ENCODE measurements around the gene BROX. TPM values are rescaled to one million over a fixed set of nuclear protein-coding genes. Genes with fewer than 3 reads are reported as not detected.

BROX gene
- total RNA-seq, 1 donor from 2014 or later: 61.8 TPM

DNA sequence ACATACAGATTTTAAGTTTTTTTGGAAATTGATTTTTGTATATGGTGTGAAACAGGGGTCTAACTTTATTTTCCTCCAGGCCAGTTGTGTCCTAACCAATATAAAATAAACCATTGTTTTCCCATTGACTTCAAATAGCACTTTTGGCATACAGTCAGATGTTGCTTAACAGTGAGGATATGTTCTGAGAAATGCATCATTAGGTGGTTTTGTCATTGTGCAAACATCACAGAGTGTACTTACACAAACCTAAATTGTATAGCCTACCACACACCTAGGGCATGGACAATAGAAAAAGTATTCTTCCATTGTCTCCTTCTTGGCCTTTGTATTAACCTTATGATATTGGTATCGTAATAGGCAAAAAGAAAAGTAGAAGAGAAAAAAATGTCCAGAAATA lies 65.1 kb downstream of the BROX start:
- DNase-seq (ENCODE audit: low spot score): no peak

DNA sequence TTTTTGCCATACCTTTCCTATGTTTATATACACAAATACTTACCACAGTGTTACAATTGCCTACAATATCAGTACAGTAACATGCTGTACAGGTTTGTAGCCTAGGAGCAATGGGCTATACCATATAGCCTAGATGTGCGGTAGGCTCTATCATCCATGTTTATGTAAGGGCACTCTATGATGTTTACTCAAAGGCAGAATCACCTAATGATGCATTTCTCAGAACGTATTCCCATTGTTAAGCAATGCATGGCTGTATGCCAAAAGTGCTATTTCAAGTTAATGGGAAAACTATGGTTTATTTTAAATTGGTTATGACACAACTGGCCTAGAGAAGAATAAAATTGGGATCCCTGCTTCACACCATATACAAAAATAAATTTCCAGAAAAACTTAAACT lies 65.6 kb downstream of the BROX start:
- no peak for DNase-seq (ENCODE audit: low spot score)

DNA sequence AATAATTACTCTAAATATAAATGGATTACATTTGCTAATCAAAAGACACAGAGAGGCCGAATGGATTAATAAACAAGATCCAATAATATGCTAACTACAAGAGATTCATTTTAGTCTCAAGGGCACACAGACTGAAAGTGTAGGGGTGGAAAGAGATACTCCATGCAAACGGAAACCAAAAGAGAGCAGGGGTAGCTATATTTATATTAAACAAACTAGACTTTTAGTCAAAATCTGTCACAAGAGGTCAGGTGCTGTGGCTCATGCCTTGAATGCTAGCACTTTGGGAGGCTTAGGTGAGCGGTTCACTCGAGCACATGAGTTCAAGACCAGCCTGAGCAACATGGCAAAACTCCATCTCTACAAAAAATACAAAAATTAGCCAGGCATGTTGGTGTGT lies 68.9 kb downstream of the BROX start:
- DNase-seq (ENCODE audit: low spot score): no peak

DNA sequence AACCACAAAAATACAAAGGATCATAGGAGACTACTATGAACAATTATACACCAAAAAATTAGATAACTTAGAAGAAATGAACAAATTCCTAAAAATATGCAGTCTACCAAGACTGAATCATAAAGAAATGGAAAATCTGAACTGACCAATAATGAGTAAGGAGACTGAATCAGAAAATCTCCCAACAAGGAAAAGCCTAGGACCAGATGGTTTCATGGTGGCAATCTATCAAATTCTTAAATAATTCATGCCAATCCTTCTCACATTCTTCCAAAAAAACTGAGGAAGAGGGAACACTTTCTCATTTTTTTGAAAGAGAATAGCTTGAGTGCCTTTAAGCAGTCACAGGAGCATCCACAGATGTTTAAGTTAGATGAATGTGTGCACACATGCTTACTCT lies 70.7 kb downstream of the BROX start:
- no peak for DNase-seq (ENCODE audit: low spot score)

DNA sequence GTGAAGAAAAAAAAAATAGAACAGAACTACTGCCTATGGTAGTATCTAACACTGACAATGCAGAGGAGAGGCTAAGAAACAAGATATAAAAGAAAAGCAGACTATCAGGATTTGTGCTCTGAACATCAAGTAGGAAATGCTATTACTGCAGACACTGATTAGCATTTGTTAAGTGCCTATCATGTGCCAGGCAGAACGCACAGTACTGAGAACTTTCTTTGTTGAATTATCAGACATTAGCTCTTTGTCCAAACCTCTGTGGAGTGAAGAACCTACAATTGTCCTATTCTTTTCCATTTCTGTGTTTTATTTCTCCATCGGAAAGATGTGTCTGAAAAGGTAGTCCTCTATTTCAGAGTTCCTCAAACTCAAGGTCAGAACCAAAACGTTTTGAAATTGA lies 72.0 kb downstream of the BROX start:
- DNase-seq (ENCODE audit: low spot score): no peak

Other genes with a start within 250 kb of the BROX start
- 2.0 TPM for gene HHIPL2, start 164.5 kb upstream of the BROX start, total RNA-seq
- 7.5 TPM for gene TAF1A, start 122.6 kb upstream of the BROX start, total RNA-seq
- 78.6 TPM for gene MIA3, start 94.5 kb upstream of the BROX start, total RNA-seq
- gene AIDA, start 73 bp upstream of the BROX start, total RNA-seq: 76.9 TPM
- 36.8 TPM for gene FAM177B, start 24.6 kb downstream of the BROX start, total RNA-seq
- gene DISP1, start 102.5 kb downstream of the BROX start, total RNA-seq: 27.4 TPM